ENCODE results near the gene GRIN2A. TPM values are rescaled to one million over a fixed set of nuclear protein-coding genes. Genes with fewer than 3 reads are reported as not detected.

Gene GRIN2A
- total and polyA plus RNA-seq, 12 donors: 0.07 to 1.2 (median 0.32) TPM; not detected in 2

GRCh38 chr16:10150906-10151305 lies 31.3 kb downstream of the GRIN2A start:
- intact Hi-C loops (cut with DNase I): no loop called here
- H3K4me1 ChIP-seq (replicated peaks in 1 of 2): no peaks in the 10 kb centered on the region
- H3K27ac ChIP-seq: no peak overlapping the region
- H3K9me3 ChIP-seq (replicated peaks in 1 of 3): no peaks in the 10 kb centered on the region
- H3K4me3 ChIP-seq: no peak overlapping the region
- no peak for DNase-seq
- TF ChIP-seq CTCF (IDR thresholded peaks at IDR 0.05): no peak
- 58 to 71% (median 68%) methylated on average over 4 of the region's 4 CpGs for WGBS, 4 donors
- no peaks in the 10 kb centered on the region for H3K36me3 ChIP-seq (replicated peaks in 1 of 2)
- no peaks in the 10 kb centered on the region for H3K27me3 ChIP-seq

- no peak for TF ChIP-seq POLR2A (IDR thresholded peaks at IDR 0.05)
- TF ChIP-seq CTCF (IDR thresholded peaks at IDR 0.05): no peak
- H3K4me1 ChIP-seq (replicated peaks in 1 of 2): no peaks in the 10 kb centered on the region
- H3K27me3 ChIP-seq: no peaks in the 10 kb centered on the region
- intact Hi-C loops (cut with DNase I): no loop called here
- DNase-seq: no peak
- no peak overlapping the region for H3K27ac ChIP-seq
- H3K4me3 ChIP-seq: no peak overlapping the region
- no peaks in the 10 kb centered on the region for H3K9me3 ChIP-seq (replicated peaks in 1 of 3)
- WGBS, 4 donors: 64 to 83% (median 72%) methylated on average over 4 of the region's 4 CpGs
- no peaks in the 10 kb centered on the region for H3K36me3 ChIP-seq (replicated peaks in 1 of 2)
Measured at GRCh38 chr16:10145542-10146035, 36.6 kb downstream of the GRIN2A start.

GRCh38 chr16:10141671-10142070 lies 40.6 kb downstream of the GRIN2A start:
- TF ChIP-seq CTCF (IDR thresholded peaks at IDR 0.05) (no peak), POLR2A (IDR thresholded peaks at IDR 0.05) (no peak)
- Histone ChIP-seq H3K9me3 (replicated peaks in 1 of 3) (no peaks in the 10 kb centered on the region), H3K4me1 (replicated peaks in 1 of 2) (no peaks in the 10 kb centered on the region), H3K4me3 (no peak overlapping the region), H3K27me3 (no peaks in the 10 kb centered on the region), H3K36me3 (replicated peaks in 1 of 2) (no peaks in the 10 kb centered on the region), H3K27ac (no peak overlapping the region)
- intact Hi-C loops (cut with DNase I): no loop called here
- DNase-seq: no peak

- intact Hi-C loops (cut with DNase I): no loop called here
- Histone ChIP-seq H3K9me3 (replicated peaks in 1 of 3) (no peaks in the 10 kb centered on the region), H3K4me3 (no peak overlapping the region), H3K27ac (no peak overlapping the region), H3K4me1 (replicated peaks in 1 of 2) (no peaks in the 10 kb centered on the region), H3K36me3 (replicated peaks in 1 of 2) (no peaks in the 10 kb centered on the region), H3K27me3 (no peaks in the 10 kb centered on the region)
- WGBS, 4 donors: 64 to 84% (median 78%) methylated on average over 5 of the region's 5 CpGs
- TF ChIP-seq CTCF (IDR thresholded peaks at IDR 0.05) (no peak), POLR2A (IDR thresholded peaks at IDR 0.05) (no peak)
- DNase-seq: no peak
Measured at GRCh38 chr16:10138881-10139280, 43.3 kb downstream of the GRIN2A start.

All from adrenal gland (tissue), 12 donors.